ENCODE results near the gene LRRC25. TPM values are rescaled to one million over a fixed set of nuclear protein-coding genes. Genes with fewer than 3 reads are reported as not detected.

The LRRC25 gene
- polyA plus RNA-seq, 2 of the 4 experiments (the other 2 are of a cell fraction): not detected

- Histone ChIP-seq H3K4me1 (peaks cover 62% of the 10 kb centered on the region), H3K4me2 (peak overlapping the region; percentile 65), H3K27ac (peak overlapping the region; percentile 99 to 100), H3K4me3 (0 out of 3 replicates have a peak overlapping the region, but pooled peaks have one; percentile 12), H3K9me3 (no peaks in the 10 kb centered on the region)
- WGBS (ENCODE audit: missing lambda C conversion rate): 17% methylated on average over 9 of the region's 17 CpGs
- FAIRE-seq: no peak
- DNase-seq (ENCODE audit: low read depth in 1 of 2, low spot score in 1 of 2): peak; percentile 74 to 94
- CTCF ChIA-PET: interaction anchor here (2.1 kb wide), 1 partner anchor 14 kb away, joined by 7 read pairs; no protein-coding TSS in a partner anchor
- ATAC-seq: peak; percentile 87 to 92
- POLR2A ChIA-PET: interaction anchor here (0.7 to 1.8 kb wide), 5 partner anchors 9 to 92 kb away, joined by 3 to 16 read pairs (median 4); partner anchors contain the start of genes GDF15 and JUND
- TF ChIP-seq FOSL2 (IDR thresholded peaks at IDR 0.05) (0 out of 2 replicates have a peak, but pooled peaks have one; percentile 37), FOSL2 (CRISPR knock-in tag; IDR thresholded peaks at IDR 0.05) (peak; percentile 81), NFE2L2 (conservative IDR thresholded peaks at IDR 0.05; ENCODE audit: low read length) (no peak), RAD21 (conservative IDR thresholded peaks at IDR 0.05 in 1 of 2, IDR thresholded peaks at IDR 0.05 in 1 of 2) (0 out of 5 replicates have a peak, but pooled peaks of 1 of the 2 experiments have one; percentile 19), FOSB (CRISPR knock-in tag; IDR thresholded peaks at IDR 0.05) (peak; percentile 95), RFX5 (IDR thresholded peaks at IDR 0.05) (no peak), E2F6 (IDR thresholded peaks at IDR 0.05; ENCODE audit: borderline replicate concordance, low read depth) (peak; percentile 81), MAFK (IDR thresholded peaks at IDR 0.05; ENCODE audit: partially characterized antibody) (peak; percentile 2), TFCP2L1 (CRISPR knock-in tag; IDR thresholded peaks at IDR 0.05) (peak; percentile 90), CBX2 (IDR thresholded peaks at IDR 0.05; ENCODE audit: borderline replicate concordance, low read depth) (no peak), PHF8 (IDR thresholded peaks at IDR 0.05; ENCODE audit: borderline replicate concordance, low read depth) (no peak), HES2 (IDR thresholded peaks at IDR 0.05) (no peak), EHF (CRISPR knock-in tag; IDR thresholded peaks at IDR 0.05) (peak; percentile 99), HDAC2 (IDR thresholded peaks at IDR 0.05) (no peak), EP300 (IDR thresholded peaks at IDR 0.05) (peak; percentile 79 to 95; a peak in 3 of 5 replicates), ZSCAN20 (CRISPR knock-in tag; IDR thresholded peaks at IDR 0.05) (peak; percentile 91), MAZ (IDR thresholded peaks at IDR 0.05; ENCODE audit: borderline replicate concordance, low read depth, low read length) (no peak), HMGXB4 (CRISPR knock-in tag; IDR thresholded peaks at IDR 0.05; ENCODE audit: borderline replicate concordance) (peak; percentile 76; the same call in 1 of the 2 replicates), CEBPB (IDR thresholded peaks at IDR 0.05) (no peak), SREBF2 (IDR thresholded peaks at IDR 0.05) (no peak), CHD4 (IDR thresholded peaks at IDR 0.05; ENCODE audit: borderline replicate concordance) (no peak), FOXS1 (CRISPR knock-in tag; IDR thresholded peaks at IDR 0.05) (peak; percentile 90; the same call in 1 of the 2 replicates), MYC (IDR thresholded peaks at IDR 0.05; ENCODE audit: borderline replicate concordance, low read length) (peak; percentile 48; the same call in 1 of the 2 replicates), ZNF302 (CRISPR knock-in tag; IDR thresholded peaks at IDR 0.05) (peak; percentile 97), REST (IDR thresholded peaks at IDR 0.05) (no peak), USF2 (IDR thresholded peaks at IDR 0.05) (peak; percentile 95), BCL3 (IDR thresholded peaks at IDR 0.05) (no peak), ESRRA (IDR thresholded peaks at IDR 0.05; ENCODE audit: borderline replicate concordance, low read length) (no peak), SMC3 (IDR thresholded peaks at IDR 0.05) (no peak; the same call in 2 of the 3 replicates), HOXA7 (CRISPR knock-in tag; IDR thresholded peaks at IDR 0.05) (peak; percentile 95)
These were observed 23.4 kb downstream of the LRRC25 start for GRCh38 chr19:18373892-18374629.

All from A549 (cell line).